HCT116 (cell line): ENCODE results near the gene PTPRS. TPM values are rescaled to one million over a fixed set of nuclear protein-coding genes. Genes with fewer than 3 reads are reported as not detected.

ENCODE experiments used
- ATAC-seq: fragments of 200-7000 bp; cut with Tn5 transposase; 2 replicates; pipeline ENCODE4 v1.9.1; 2020; ENCODE audit warnings: mild to moderate bottlenecking, moderate library complexity
- BruUV-seq: library from RNA; stranded (reverse); fragments of 400-500 nt; replicated peaks from 2 replicates; lab custom pipeline; 2021; lab: Mats Ljungman, UMichigan
- CTCF ChIA-PET: fragments of 300-600 bp; sonication (Branson Sonifier 250); formaldehyde crosslinking; loops from one replicate; lab custom pipeline; 2021; ENCODE audit warnings: antibody characterized with exemption; lab: Charles Lee
- POLR2A ChIA-PET: fragments of 300-600, 350-600 bp; sonication (Branson Sonifier 250); formaldehyde crosslinking; loops from one replicate; lab custom pipeline; 2021; ENCODE audit warnings: antibody characterized with exemption; lab: Charles Lee
- RAD21 ChIA-PET, 2 experiments: fragments of 300-600 bp; sonication (Branson Sonifier 250); formaldehyde crosslinking; loops; one replicate each; lab custom pipeline; 2023; ENCODE audit warnings: low total read pairs in 2 of 2; ENCODE audit not compliant: uncharacterized antibody in 2 of 2, unreplicated experiment in 2 of 2, low non-redundant PET in 1 of 2; lab: Charles Lee
- DNase-seq: peaks from one replicate; pipeline ENCODE4 v3.0.0-alpha.2; 2010; ENCODE audit warnings: low read depth, low spot score
- H2AFZ ChIP-seq: fragments of 200-600 bp; shearing (Covaris generic), sonication (generic); 2 replicates; pipeline ENCODE4 v1.6.1; 2017; ENCODE audit warnings: low read depth, mixed run types, mixed read lengths, antibody characterized with exemption, low read length; ENCODE audit not compliant: poor library complexity, severe bottlenecking
- H3K27ac ChIP-seq: 2 replicates; pipeline ENCODE4 v1.5.1; 2012; ENCODE audit warnings: low read depth, low read length
- H3K27me3 ChIP-seq: fragments of 200-600 bp; sonication (generic); 2 replicates; pipeline ENCODE4 v1.6.1; 2016; ENCODE audit warnings: mixed run types, low read length, mixed read lengths; ENCODE audit not compliant: insufficient read depth
- H3K36me3 ChIP-seq, 2 experiments: fragments of 200-500 bp in 1 of 2; fragments of 200-600 bp in 1 of 2; sonication (Bioruptor generic) in 1 of 2; sonication (generic) in 1 of 2; 2 replicates each; pipeline versions ENCODE4 v1.5.1 to v1.6.1; 2014 to 2016; ENCODE audit warnings: low read length in 2 of 2, inconsistent platforms in 1 of 2, mixed read lengths in 1 of 2, mixed run types in 1 of 2; ENCODE audit not compliant: insufficient read depth in 2 of 2, control insufficient read depth in 1 of 2
- H3K4me1 ChIP-seq, 2 experiments: fragments of 200-600 bp in 1 of 2; sonication (generic) in 1 of 2; 2 replicates each; pipeline versions ENCODE4 v1.5.1 to v1.6.1; 2012 to 2017; ENCODE audit warnings: low read length in 2 of 2, inconsistent platforms in 1 of 2, mild to moderate bottlenecking in 1 of 2, mixed read lengths in 1 of 2, mixed run types in 1 of 2, moderate library complexity in 1 of 2; ENCODE audit not compliant: insufficient read depth in 2 of 2, control insufficient read depth in 1 of 2
- H3K4me2 ChIP-seq: fragments of 200-600 bp; sonication (generic); 2 replicates; pipeline ENCODE4 v1.6.1; 2017; ENCODE audit warnings: mixed run types, low read length, mixed read lengths
- H3K4me3 ChIP-seq, 2 experiments: fragments of 200-600 bp in 1 of 2; sonication (generic) in 1 of 2; replicated peaks in 1 of 2; 2 replicates each; pipeline ENCODE4 v1.5.1; 2011 to 2016; ENCODE audit warnings: low read length in 2 of 2, control low read depth in 1 of 2, low read depth in 1 of 2, mild to moderate bottlenecking in 1 of 2, mixed read lengths in 1 of 2, mixed run types in 1 of 2
- H3K79me2 ChIP-seq: fragments of 200-600 bp; sonication (generic); 2 replicates; pipeline ENCODE4 v1.6.1; 2017; ENCODE audit warnings: mild to moderate bottlenecking, mixed run types, low read length, moderate library complexity, mixed read lengths; ENCODE audit not compliant: insufficient read depth
- H3K9ac ChIP-seq: fragments of 200-600 bp; sonication (generic); 2 replicates; pipeline ENCODE4 v1.6.1; 2016; ENCODE audit warnings: low read length, mixed read lengths
- H3K9me2 ChIP-seq: fragments of 200-600 bp; sonication (generic), shearing (Covaris generic); 2 replicates; pipeline ENCODE4 v1.6.1; 2017; ENCODE audit warnings: mixed run types, mild to moderate bottlenecking, moderate library complexity; ENCODE audit not compliant: insufficient read depth
- H3K9me3 ChIP-seq, 2 experiments: fragments of 200-500 bp in 1 of 2; fragments of 200-600 bp in 1 of 2; sonication (Bioruptor generic) in 1 of 2; sonication (generic) in 1 of 2; 2 replicates each; pipeline ENCODE4 v1.6.1; 2014 to 2017; ENCODE audit warnings: low read length in 2 of 2, mixed read lengths in 2 of 2, inconsistent platforms in 1 of 2, low read depth in 1 of 2, mild to moderate bottlenecking in 1 of 2, mixed run types in 1 of 2, moderate library complexity in 1 of 2; ENCODE audit not compliant: control insufficient read depth in 1 of 2, insufficient read depth in 1 of 2
- H4K20me1 ChIP-seq: fragments of 200-600 bp; sonication (generic), shearing (Covaris generic); 2 replicates; pipeline ENCODE4 v1.6.1; 2017; ENCODE audit warnings: mixed run types, mild to moderate bottlenecking, moderate library complexity; ENCODE audit not compliant: insufficient read depth
- ELF1 ChIP-seq: IDR thresholded peaks from 2 replicates; pipeline ENCODE4 v1.6.1; 2012; ENCODE audit warnings: low read depth, borderline replicate concordance
- EZH2 ChIP-seq: fragments of 200-600 bp; sonication (generic); IDR thresholded peaks from 2 replicates; pipeline ENCODE4 v1.6.1; 2017; ENCODE audit warnings: antibody characterized with exemption, mixed run types
- EZH2phosphoT487 ChIP-seq: fragments of 200-600 bp; IDR thresholded peaks from 2 replicates; pipeline ENCODE4 v1.6.1; 2018; ENCODE audit warnings: antibody characterized with exemption, borderline replicate concordance
- FOSL1 ChIP-seq: IDR thresholded peaks from 2 replicates; pipeline ENCODE4 v1.6.1; 2012; ENCODE audit warnings: low read depth
- POLR2AphosphoS5 ChIP-seq: IDR thresholded peaks from 2 replicates; pipeline ENCODE4 v1.6.1; 2011; ENCODE audit warnings: mild to moderate bottlenecking, low read depth, low read length, moderate library complexity
- SIN3A ChIP-seq: IDR thresholded peaks from 2 replicates; pipeline ENCODE4 v1.6.1; 2012; ENCODE audit warnings: low read depth
- SP1 ChIP-seq: IDR thresholded peaks from 2 replicates; pipeline ENCODE4 v1.6.1; 2012; ENCODE audit warnings: low read depth
- ZNF274 ChIP-seq: fragments of 200-500 bp; sonication (Bioruptor generic); IDR thresholded peaks from 2 replicates; pipeline ENCODE4 v1.6.1; 2014; ENCODE audit warnings: mild to moderate bottlenecking, low read depth, low read length, inconsistent platforms
- intact Hi-C: fragments of 100-400 bp; cut with micrococcal nuclease; formaldehyde crosslinking; loops from 2 replicates; pipeline ENCODE4 v1.10.0; 2022
- total RNA-seq: library from RNA; stranded (reverse); gene quantifications from one replicate; pipeline ENCODE4 v1.2.1, GENCODE V29; 2021; ENCODE audit not compliant: unreplicated experiment
- TF ChIP-seq, protein P1 (sequence below): IDR thresholded peaks from 2 replicates; pipeline ENCODE4 v1.6.1; 2011; ENCODE audit warnings: mild to moderate bottlenecking, low read length, moderate library complexity; ENCODE audit not compliant: insufficient replicate concordance; ENCODE audit errors: extremely low read depth
- TF ChIP-seq, protein P2 (sequence below): IDR thresholded peaks from 2 replicates; pipeline ENCODE4 v1.6.1; 2012; ENCODE audit warnings: low read depth

Gene PTPRS
- total RNA-seq, 1 experiment from 2014 or later = 123 TPM

DNA sequence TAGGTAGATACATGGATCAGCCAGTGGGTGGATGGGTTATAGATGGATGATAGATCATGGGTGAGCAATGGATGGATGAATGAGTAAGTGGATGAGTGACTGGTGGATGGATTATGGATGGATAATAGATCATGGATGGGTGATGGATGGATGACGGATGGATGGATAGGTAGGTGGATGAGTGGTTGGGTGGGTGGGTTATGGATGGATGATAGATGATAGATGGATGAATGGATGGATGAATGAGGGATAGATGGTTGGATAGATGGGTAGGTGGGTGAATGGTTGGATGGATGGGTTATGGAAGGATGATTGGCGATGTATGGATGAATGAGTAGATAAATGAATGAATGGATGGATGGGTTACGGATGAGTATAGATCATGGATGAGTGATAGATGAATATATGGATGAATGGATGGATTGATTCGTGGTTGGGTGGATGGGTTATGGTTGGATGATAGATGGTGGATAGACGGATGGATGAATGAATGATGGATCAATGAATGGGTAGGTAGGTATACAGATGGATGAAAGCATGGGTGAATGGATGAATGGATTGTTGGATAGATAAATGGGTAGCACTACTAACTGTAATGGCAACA, 27.0 kb upstream of the PTPRS start (continued):
- TF ChIP-seq, protein P1, sequence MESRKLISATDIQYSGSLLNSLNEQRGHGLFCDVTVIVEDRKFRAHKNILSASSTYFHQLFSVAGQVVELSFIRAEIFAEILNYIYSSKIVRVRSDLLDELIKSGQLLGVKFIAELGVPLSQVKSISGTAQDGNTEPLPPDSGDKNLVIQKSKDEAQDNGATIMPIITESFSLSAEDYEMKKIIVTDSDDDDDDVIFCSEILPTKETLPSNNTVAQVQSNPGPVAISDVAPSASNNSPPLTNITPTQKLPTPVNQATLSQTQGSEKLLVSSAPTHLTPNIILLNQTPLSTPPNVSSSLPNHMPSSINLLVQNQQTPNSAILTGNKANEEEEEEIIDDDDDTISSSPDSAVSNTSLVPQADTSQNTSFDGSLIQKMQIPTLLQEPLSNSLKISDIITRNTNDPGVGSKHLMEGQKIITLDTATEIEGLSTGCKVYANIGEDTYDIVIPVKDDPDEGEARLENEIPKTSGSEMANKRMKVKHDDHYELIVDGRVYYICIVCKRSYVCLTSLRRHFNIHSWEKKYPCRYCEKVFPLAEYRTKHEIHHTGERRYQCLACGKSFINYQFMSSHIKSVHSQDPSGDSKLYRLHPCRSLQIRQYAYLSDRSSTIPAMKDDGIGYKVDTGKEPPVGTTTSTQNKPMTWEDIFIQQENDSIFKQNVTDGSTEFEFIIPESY = no peak

DNA sequence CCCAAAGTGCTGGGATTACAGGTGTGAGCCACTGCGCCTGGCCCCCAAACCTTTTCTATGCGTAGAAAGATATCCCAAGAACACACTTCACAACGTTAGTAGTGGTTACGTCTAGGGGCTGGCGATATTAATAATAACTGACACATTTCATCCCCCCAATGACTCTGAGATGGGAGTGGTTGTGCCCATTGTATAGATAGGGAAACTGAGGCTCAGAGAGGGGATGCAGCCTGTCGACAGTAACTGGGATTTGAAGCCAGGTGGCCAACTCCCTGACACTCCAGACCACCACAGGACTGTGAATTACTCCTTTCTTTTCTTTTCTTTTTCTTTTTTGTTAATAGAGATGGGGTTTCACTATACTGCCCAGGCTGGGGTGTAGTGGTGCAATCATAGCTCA, 25.3 kb upstream of the PTPRS start:
- BruUV-seq = no TSS peak
- no peaks in the 10 kb centered on the region for H3K9me2 ChIP-seq
- DNase-seq (no peak), ATAC-seq (no peak)
- H3K4me2 ChIP-seq = no peak overlapping the region
- CTCF ChIA-PET = no interaction called here
- H3K79me2 ChIP-seq = no peaks in the 10 kb centered on the region
- no peaks in the 10 kb centered on the region for H4K20me1 ChIP-seq
- no peak overlapping the region for H3K9ac ChIP-seq
- H3K27me3 ChIP-seq = no peaks in the 10 kb centered on the region
- H3K27ac ChIP-seq = no peak overlapping the region
- H3K4me3 ChIP-seq = no peak overlapping the region
- no peaks in the 10 kb centered on the region for H3K9me3 ChIP-seq
- H3K36me3 ChIP-seq = no peaks in the 10 kb centered on the region
- no peak overlapping the region for H2AFZ ChIP-seq
- no peak for TF ChIP-seq ELF1
- TF ChIP-seq EZH2 = no peak
- TF ChIP-seq ZNF274 = no peak
- TF ChIP-seq, protein P2, sequence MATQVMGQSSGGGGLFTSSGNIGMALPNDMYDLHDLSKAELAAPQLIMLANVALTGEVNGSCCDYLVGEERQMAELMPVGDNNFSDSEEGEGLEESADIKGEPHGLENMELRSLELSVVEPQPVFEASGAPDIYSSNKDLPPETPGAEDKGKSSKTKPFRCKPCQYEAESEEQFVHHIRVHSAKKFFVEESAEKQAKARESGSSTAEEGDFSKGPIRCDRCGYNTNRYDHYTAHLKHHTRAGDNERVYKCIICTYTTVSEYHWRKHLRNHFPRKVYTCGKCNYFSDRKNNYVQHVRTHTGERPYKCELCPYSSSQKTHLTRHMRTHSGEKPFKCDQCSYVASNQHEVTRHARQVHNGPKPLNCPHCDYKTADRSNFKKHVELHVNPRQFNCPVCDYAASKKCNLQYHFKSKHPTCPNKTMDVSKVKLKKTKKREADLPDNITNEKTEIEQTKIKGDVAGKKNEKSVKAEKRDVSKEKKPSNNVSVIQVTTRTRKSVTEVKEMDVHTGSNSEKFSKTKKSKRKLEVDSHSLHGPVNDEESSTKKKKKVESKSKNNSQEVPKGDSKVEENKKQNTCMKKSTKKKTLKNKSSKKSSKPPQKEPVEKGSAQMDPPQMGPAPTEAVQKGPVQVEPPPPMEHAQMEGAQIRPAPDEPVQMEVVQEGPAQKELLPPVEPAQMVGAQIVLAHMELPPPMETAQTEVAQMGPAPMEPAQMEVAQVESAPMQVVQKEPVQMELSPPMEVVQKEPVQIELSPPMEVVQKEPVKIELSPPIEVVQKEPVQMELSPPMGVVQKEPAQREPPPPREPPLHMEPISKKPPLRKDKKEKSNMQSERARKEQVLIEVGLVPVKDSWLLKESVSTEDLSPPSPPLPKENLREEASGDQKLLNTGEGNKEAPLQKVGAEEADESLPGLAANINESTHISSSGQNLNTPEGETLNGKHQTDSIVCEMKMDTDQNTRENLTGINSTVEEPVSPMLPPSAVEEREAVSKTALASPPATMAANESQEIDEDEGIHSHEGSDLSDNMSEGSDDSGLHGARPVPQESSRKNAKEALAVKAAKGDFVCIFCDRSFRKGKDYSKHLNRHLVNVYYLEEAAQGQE = no peak
- TF ChIP-seq SP1 = no peak
- TF ChIP-seq POLR2AphosphoS5 = no peak
- no peak for TF ChIP-seq EZH2phosphoT487
- no peak for TF ChIP-seq SIN3A
- TF ChIP-seq FOSL1 = no peak
- TF ChIP-seq, all 23 proteins: peak for 0
- intact Hi-C loops = no loop called here
- H3K4me1 ChIP-seq = no peaks in the 10 kb centered on the region
- POLR2A ChIA-PET = no interaction called here
- RAD21 ChIA-PET = no interaction called here
